A549 (cell line): Measurements from ENCODE around the gene DHRS4L2. TPM values are rescaled to one million over a fixed set of nuclear protein-coding genes. Genes with fewer than 3 reads are reported as not detected.
A peak's percentile ranks its signal among the peaks of the same experiment; 100 is the strongest.
"Not testable (repeated sequence)": the region's sequence is repeated elsewhere in the genome, so short reads cannot be mapped to it uniquely, and the experiment has no call there.

Experiments used
- ATAC-seq, 2 experiments: fragments of 200-7000 bp in 1 of 2; fragments of >200 bp in 1 of 2; cut with Nextera tagmentation in 1 of 2; cut with Tn5 transposase in 1 of 2; 3 replicates each; pipeline versions ENCODE4 v1.8.0 to v1.9.1; 2018 to 2020; ENCODE audit warnings: mild to moderate bottlenecking in 1 of 2, moderate library complexity in 1 of 2
- CTCF ChIA-PET: fragments of 300-600 bp; sonication (Branson Sonifier 250); formaldehyde crosslinking; extraction: SDS; loops from one replicate; lab custom pipeline; 2021; ENCODE audit warnings: antibody characterized with exemption, inconsistent platforms; lab: Yijun Ruan, JAX
- POLR2A ChIA-PET: fragments of 350-600 bp; formaldehyde crosslinking; extraction: SDS; loops from one replicate; lab custom pipeline; 2021; ENCODE audit warnings: antibody characterized with exemption, inconsistent platforms; lab: Yijun Ruan, JAX
- DNase-seq, 2 experiments: peaks; one replicate each; pipeline versions ENCODE4 v3.0.0 to v3.0.0-alpha.2; 2011 to 2016; ENCODE audit warnings: low read depth in 1 of 2, low spot score in 1 of 2
- FAIRE-seq: peaks from 2 replicates; lab custom pipeline; 2011; peaks lifted over from hg19 to GRCh38; lab: Jason Lieb, UNC
- H3K27ac ChIP-seq, 2 experiments: fragments of >200 bp; sonication (Bioruptor Twin); formaldehyde crosslinking; 3 replicates each; pipeline ENCODE4 v1.5.1; 2016 to 2017
- H3K4me1 ChIP-seq: fragments of >200 bp; sonication (Bioruptor Twin); formaldehyde crosslinking; 3 replicates; pipeline ENCODE4 v1.6.1; 2016
- H3K4me2 ChIP-seq: fragments of >200 bp; sonication (Bioruptor Twin); formaldehyde crosslinking; 3 replicates; pipeline ENCODE4 v1.6.1; 2016
- H3K4me3 ChIP-seq: fragments of >200 bp; sonication (Bioruptor Twin); formaldehyde crosslinking; 3 replicates; pipeline ENCODE4 v1.5.1; 2016
- H3K9me3 ChIP-seq: fragments of >200 bp; sonication (Bioruptor Twin); formaldehyde crosslinking; 3 replicates; pipeline ENCODE4 v1.6.1; 2016
- CEBPB ChIP-seq, 2 experiments: fragments of >200 bp in 1 of 2; sonication (Bioruptor Twin) in 1 of 2; formaldehyde crosslinking in 1 of 2; IDR thresholded peaks; 2 replicates each; pipeline ENCODE4 v1.6.1; 2012 to 2016
- EP300 ChIP-seq, 2 experiments: fragments of >200 bp; sonication (Bioruptor Twin); formaldehyde crosslinking; IDR thresholded peaks; 2 replicates in 1 of 2; 3 replicates in 1 of 2; pipeline ENCODE4 v1.6.1; 2016 to 2017
- FOSL2 ChIP-seq, 2 experiments: fragments of 450-650 bp in 1 of 2; fragments of >200 bp in 1 of 2; sonication (Bioruptor Twin) in 1 of 2; formaldehyde crosslinking; IDR thresholded peaks; 2 replicates each; pipeline versions ENCODE4 v1.5.0 to v1.6.1; 2016 to 2020; ENCODE audit warnings: mild to moderate bottlenecking in 1 of 2, moderate library complexity in 1 of 2
- HMGXB4 ChIP-seq: fragments of 250-450 bp; sonication (Bioruptor Pico); IDR thresholded peaks from 2 replicates; pipeline ENCODE4 v1.5.0; 2021; ENCODE audit warnings: mild to moderate bottlenecking, moderate library complexity, borderline replicate concordance
- JUN ChIP-seq, 2 experiments: fragments of >200 bp; sonication (Bioruptor Twin); formaldehyde crosslinking; IDR thresholded peaks; 2 replicates in 1 of 2; 3 replicates in 1 of 2; pipeline ENCODE4 v1.6.1; 2016 to 2017
- JUNB ChIP-seq: fragments of >200 bp; sonication (Bioruptor Twin); formaldehyde crosslinking; IDR thresholded peaks from 2 replicates; pipeline ENCODE4 v1.6.1; 2016
- NR3C1 ChIP-seq: fragments of >200 bp; sonication (Bioruptor Twin); formaldehyde crosslinking; IDR thresholded peaks from 3 replicates; pipeline ENCODE4 v1.6.1; 2017
- PBX3 ChIP-seq: IDR thresholded peaks from 2 replicates; pipeline ENCODE4 v1.6.1; 2012
- RNF2 ChIP-seq: fragments of 200-600 bp; sonication (generic); IDR thresholded peaks from 2 replicates; pipeline ENCODE4 v1.6.1; 2016; ENCODE audit warnings: low read depth, mild to moderate bottlenecking, antibody characterized with exemption, moderate library complexity, borderline replicate concordance
- WGBS: methylation state at CpG from one replicate; pipeline ENCODE4 v1.1.6; 2017; ENCODE audit errors: missing lambda C conversion rate; 5-methylcytosine and 5-hydroxymethylcytosine counted together
- polyA plus RNA-seq, 4 experiments: library from polyadenylated mRNA; depleted of rRNA in 3 of 4; stranded (reverse); fragments of >200 nt; fragmentation: RNase III in 1 of 4; extraction: RNeasy Plus Mini Kit Qiagen cat#74134 plus additional on column Dnase treatment in 1 of 4; gene quantifications; 2 replicates in 3 of 4; 3 replicates in 1 of 4; pipeline ENCODE4 v1.2.3, GENCODE V29; 2011 to 2017
- TF ChIP-seq, protein P1 (sequence below): fragments of >200 bp; sonication (Bioruptor Twin); formaldehyde crosslinking; IDR thresholded peaks from 2 replicates; pipeline ENCODE4 v1.6.1; 2016

The DHRS4L2 gene
- polyA plus RNA-seq, 2 of the 4 experiments (the other 2 are of a cell fraction) = 18.8 to 25.6 TPM

DNA sequence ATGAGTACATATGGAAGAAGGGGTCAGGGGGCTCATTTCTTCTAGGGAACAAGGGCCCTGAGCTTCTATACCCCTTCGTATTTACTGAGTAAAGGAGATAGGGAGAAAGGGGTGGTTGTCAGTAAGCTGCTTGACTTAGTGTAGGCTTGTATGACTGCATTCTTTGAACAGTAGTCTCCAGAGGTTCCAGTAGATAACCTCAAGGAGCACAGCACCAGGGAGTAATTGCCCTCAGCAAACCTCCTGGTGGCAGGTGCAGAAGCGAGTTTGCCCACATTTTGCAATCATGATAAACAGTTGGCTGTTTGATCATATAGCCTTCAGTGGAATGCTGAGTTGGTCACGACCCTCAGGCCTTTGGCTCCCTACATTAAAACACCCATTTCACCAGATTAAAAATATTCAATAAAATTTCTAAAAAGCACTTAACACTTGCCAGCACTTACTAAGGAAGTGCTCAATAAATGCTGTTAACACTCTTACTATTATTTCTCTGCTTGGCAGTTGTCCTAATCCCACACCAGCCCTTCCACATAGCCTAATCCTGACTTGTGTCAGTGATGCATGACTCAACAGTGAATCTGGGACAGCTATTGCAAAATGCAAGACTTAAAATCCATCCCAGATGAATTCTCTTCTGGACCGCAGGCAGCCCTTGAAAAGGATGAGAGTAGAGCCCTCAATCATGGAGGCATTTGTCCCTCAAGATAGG, 3.7 kb upstream of the DHRS4L2 start:
- FAIRE-seq (no peak), ATAC-seq (peak in 1 of 2 experiments; percentile 42; a peak in 2 of 6 replicates), DNase-seq (peak; percentile 10 to 70)
- WGBS = 21% methylated on average over 4 of the region's 4 CpGs
- peaks cover 41% of the 10 kb centered on the region for H3K4me1 ChIP-seq
- no peaks in the 10 kb centered on the region for H3K9me3 ChIP-seq
- ChIA-PET POLR2A (interaction anchor here (0.5 kb wide), 1 partner anchor 130 kb away, joined by 3 read pairs; the partner anchor contains the start of genes DCAF11 and NRL), CTCF (interaction anchor here (0.9 to 1.1 kb wide), 2 partner anchors 72 to 422 kb away, joined by 3 to 4 read pairs; no protein-coding TSS in a partner anchor)
- H3K4me3 ChIP-seq = no peak overlapping the region
- peak overlapping the region; percentile 54 for H3K4me2 ChIP-seq
- peak overlapping the region; percentile 73 to 79 for H3K27ac ChIP-seq
- no peak for TF ChIP-seq HMGXB4 (CRISPR knock-in tag)
- no peak for TF ChIP-seq NR3C1
- peak in 1 of 2 experiments; percentile 46; a peak in 1 of 5 replicates for TF ChIP-seq EP300 (IDR thresholded peaks at IDR 0.05)
- TF ChIP-seq CEBPB (IDR thresholded peaks at IDR 0.05) = peak; percentile 67 to 74
- TF ChIP-seq RNF2 = no peak
- 0 out of 5 replicates have a peak, but pooled peaks of 1 of the 2 experiments have one; percentile 18 for TF ChIP-seq JUN (IDR thresholded peaks at IDR 0.05)
- TF ChIP-seq JUNB = peak; percentile 40; the same call in 1 of the 2 replicates
- TF ChIP-seq PBX3 = no peak
- TF ChIP-seq FOSL2 (IDR thresholded peaks at IDR 0.05) = 0 out of 2 replicates have a peak, but pooled peaks have one; percentile 22
- TF ChIP-seq FOSL2 (CRISPR knock-in tag; IDR thresholded peaks at IDR 0.05) = no peak
- TF ChIP-seq, protein P1, sequence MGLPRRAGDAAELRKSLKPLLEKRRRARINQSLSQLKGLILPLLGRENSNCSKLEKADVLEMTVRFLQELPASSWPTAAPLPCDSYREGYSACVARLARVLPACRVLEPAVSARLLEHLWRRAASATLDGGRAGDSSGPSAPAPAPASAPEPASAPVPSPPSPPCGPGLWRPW = 0 out of 2 replicates have a peak, but pooled peaks have one; percentile 23

DNA sequence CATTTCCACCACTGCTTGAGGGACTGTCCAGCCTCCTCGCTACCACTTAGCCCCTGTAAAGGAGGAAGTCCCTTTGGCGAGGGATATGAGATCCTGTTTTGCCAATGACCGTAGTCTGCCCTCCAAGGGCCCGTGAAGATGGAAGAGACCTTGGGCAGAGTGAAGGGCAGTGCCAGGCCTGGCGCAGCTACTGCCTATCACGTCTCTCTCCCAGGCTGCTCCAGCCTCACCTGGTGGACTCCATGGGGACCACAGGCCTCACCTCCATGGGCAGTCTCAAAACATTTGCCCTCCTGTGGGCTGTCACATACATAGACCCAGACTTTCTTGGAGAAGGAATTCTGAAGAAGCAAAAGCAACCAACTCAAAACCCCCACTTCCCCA, 514 bp upstream of the DHRS4L2 start:
- H3K4me1 ChIP-seq = peaks cover 41% of the 10 kb centered on the region
- DNase-seq, FAIRE-seq, H3K9me3 ChIP-seq: not testable (repeated sequence)
- CTCF ChIA-PET = interaction anchor here (0.6 to 1.2 kb wide), 2 partner anchors 27 to 69 kb away, joined by 3 to 6 read pairs; no protein-coding TSS in a partner anchor
- peak overlapping the region; percentile 48; the same call in 2 of the 3 replicates for H3K4me3 ChIP-seq
- H3K4me2 ChIP-seq = peak overlapping the region; percentile 93
- ATAC-seq = peak; percentile 67 to 81
- POLR2A ChIA-PET = interaction anchor here (0.9 kb wide), 1 partner anchor 127 kb away, joined by 3 read pairs; no protein-coding TSS in a partner anchor
- peak overlapping the region; percentile 71 to 87; a peak in 5 of 6 replicates for H3K27ac ChIP-seq
- WGBS = 92% methylated on average over 4 of the region's 6 CpGs

DNA sequence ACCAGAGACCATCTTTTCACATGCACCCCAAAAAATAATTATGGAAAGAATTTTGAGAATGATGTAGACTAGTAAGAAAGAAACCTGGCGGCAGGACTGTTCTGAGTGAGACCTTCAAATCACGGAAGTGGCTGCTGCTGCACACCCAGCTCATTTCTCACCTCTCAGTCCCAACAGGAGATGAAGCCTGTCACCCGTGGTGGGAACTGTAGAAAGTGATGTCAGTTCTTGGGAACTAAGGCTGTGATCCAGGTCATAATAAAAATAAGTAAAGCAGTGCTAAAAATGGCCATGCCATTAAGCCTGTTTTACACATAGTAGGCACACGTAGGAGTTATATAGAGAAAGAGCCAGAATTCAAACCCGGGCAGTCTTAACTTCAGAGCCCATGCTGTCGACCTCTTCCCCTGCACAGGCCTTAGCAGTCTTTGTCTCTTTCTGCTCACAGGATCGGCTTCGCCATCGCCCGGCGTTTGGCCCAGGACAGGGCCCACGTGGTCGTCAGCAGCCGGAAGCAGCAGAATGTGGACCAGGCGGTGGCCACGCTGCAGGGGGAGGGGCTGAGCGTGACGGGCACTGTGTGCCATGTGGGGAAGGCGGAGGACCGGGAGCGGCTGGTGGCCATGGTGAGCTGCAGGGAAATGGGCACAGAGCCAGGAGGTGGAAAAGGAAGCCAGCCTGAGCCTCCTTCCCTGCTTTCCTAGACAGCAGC, 1.2 kb downstream of the DHRS4L2 start:
- FAIRE-seq, H3K4me3 ChIP-seq, H3K9me3 ChIP-seq, DNase-seq, ATAC-seq, POLR2A ChIA-PET: not testable (repeated sequence)
- CTCF ChIA-PET = interaction anchor here (0.6 to 0.9 kb wide), 2 partner anchors 28 to 226 kb away, joined by 3 read pairs; no protein-coding TSS in a partner anchor
- peak overlapping the region in 1 of 2 experiments; percentile 71; a peak in 2 of 6 replicates for H3K27ac ChIP-seq
- peaks cover 32% of the 10 kb centered on the region for H3K4me1 ChIP-seq
- H3K4me2 ChIP-seq = peak overlapping the region; percentile 93
- WGBS = 89% methylated on average over 21 of the region's 21 CpGs

GRCh38 chr14:23990961-23991360, 2.2 kb downstream of the DHRS4L2 start:
- WGBS = 82% methylated on average over 1 of the region's 1 CpG
- POLR2A ChIA-PET, H3K9me3 ChIP-seq, H3K27ac ChIP-seq, H3K4me2 ChIP-seq, ATAC-seq, H3K4me3 ChIP-seq, FAIRE-seq, DNase-seq: not testable (repeated sequence)
- CTCF ChIA-PET = interaction anchor here (0.9 to 1.2 kb wide), 2 partner anchors 27 to 45 kb away, joined by 3 to 4 read pairs; no protein-coding TSS in a partner anchor
- H3K4me1 ChIP-seq = peaks cover 21% of the 10 kb centered on the region

GRCh38 chr14:23993042-23993441, 4.3 kb downstream of the DHRS4L2 start:
- H3K4me3 ChIP-seq, POLR2A ChIA-PET, DNase-seq, H3K9me3 ChIP-seq, CTCF ChIA-PET, ATAC-seq, FAIRE-seq, H3K4me1 ChIP-seq, H3K27ac ChIP-seq, H3K4me2 ChIP-seq: not testable (repeated sequence)
- WGBS = 66% methylated on average over 3 of the region's 3 CpGs

DNA sequence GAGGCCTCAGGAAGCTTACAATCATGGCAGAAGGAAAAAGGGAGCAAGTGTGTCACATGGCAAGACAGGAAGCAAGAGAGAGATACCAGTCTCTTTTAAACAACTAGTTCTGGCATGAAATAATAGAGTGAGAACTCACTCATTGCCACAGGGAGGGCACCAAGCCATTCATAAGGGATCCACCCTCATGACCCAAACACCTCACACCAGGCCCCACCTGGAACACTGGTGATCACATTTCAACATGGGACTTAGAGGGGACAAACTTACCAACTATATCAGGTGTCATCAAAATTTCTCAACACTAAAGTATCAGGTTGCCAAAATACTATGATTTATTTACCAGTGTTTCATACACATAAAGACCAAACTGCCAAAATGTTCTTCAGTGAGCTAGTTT, 7.3 kb downstream of the DHRS4L2 start:
- H3K27ac ChIP-seq, H3K4me3 ChIP-seq, FAIRE-seq, H3K9me3 ChIP-seq, ATAC-seq, H3K4me2 ChIP-seq, POLR2A ChIA-PET, H3K4me1 ChIP-seq, DNase-seq, CTCF ChIA-PET: not testable (repeated sequence)

GRCh38 chr14:23996825-23997224, 8.1 kb downstream of the DHRS4L2 start:
- CTCF ChIA-PET, POLR2A ChIA-PET, H3K4me1 ChIP-seq, H3K4me2 ChIP-seq, FAIRE-seq, ATAC-seq, DNase-seq, H3K4me3 ChIP-seq, H3K27ac ChIP-seq, H3K9me3 ChIP-seq: not testable (repeated sequence)
- 88% methylated on average over 1 of the region's 2 CpGs for WGBS
